Esophagus muscularis mucosa (tissue), 4 donors: ENCODE measurements around the gene CAMTA1.

ENCODE experiments used
- EP300 ChIP-seq: sonication (generic); formaldehyde crosslinking; IDR thresholded peaks from one replicate; pipeline ENCODE4 v1.6.1; 2017; ENCODE audit warnings: antibody characterized with exemption
- POLR2A ChIP-seq: fragments of 450-650 bp; IDR thresholded peaks from one replicate; pipeline ENCODE4 v1.6.1; 2017; ENCODE audit warnings: antibody characterized with exemption, moderate library complexity, mild to moderate bottlenecking, low read depth
- POLR2AphosphoS5 ChIP-seq, 2 donors: sonication (generic); formaldehyde crosslinking; IDR thresholded peaks; one replicate each; pipeline ENCODE4 v1.6.1; 2017; ENCODE audit warnings: antibody characterized with exemption in 2 of 2
- TF ChIP-seq, protein P1 (sequence below), 3 experiments: fragments of 200-600 bp in 2 of 3; fragments of 450-650 bp in 1 of 3; sonication (generic) in 2 of 3; IDR thresholded peaks; one replicate each; pipeline ENCODE4 v1.5.1; 2017 to 2019; ENCODE audit warnings: antibody characterized with exemption in 3 of 3, mild to moderate bottlenecking in 2 of 3, moderate library complexity in 1 of 3

DNA sequence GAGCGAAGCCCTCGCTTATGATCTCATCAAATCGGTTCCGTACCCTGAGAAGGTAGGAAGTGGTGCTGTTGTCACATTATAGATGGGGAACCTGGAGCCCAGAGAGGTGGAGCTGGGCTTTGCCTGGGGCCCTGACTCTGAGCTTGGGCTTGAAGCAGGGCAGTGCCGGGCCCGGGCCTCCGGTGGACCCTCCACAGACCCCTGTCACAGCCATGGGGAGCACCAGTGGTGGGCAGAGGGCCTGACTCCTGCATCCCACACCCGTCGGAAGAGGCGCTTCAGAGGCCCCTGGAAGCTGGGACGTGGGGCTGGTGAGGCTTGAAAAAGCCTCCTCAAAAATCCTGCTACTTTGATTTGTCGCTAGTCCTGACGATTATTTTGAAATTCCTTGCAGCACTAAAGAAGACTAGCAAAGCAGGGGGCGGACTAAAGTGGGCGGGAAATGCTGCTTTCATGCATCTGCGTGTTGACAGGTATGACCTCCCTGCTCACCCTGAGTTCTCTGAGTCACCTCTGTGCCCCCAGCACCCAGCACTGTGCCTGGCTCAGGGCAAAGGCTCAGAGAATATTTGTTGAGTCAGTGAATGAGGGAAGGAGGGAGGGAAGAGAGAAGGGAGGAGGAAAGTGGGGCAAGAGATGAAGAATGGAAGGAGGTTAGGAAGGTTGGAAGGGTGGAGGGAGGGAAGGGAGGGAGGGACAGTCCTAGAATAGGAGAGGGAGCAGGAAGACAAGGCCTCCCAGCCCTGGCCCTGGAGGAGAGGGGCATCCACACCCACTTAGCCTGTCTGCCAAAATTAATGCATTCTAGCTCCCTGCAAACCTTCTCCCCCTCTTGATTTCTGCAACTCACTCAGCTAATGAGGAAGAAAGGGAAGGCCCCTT lies 723.0 kb downstream of the CAMTA1 start:
- TF ChIP-seq, protein P1, sequence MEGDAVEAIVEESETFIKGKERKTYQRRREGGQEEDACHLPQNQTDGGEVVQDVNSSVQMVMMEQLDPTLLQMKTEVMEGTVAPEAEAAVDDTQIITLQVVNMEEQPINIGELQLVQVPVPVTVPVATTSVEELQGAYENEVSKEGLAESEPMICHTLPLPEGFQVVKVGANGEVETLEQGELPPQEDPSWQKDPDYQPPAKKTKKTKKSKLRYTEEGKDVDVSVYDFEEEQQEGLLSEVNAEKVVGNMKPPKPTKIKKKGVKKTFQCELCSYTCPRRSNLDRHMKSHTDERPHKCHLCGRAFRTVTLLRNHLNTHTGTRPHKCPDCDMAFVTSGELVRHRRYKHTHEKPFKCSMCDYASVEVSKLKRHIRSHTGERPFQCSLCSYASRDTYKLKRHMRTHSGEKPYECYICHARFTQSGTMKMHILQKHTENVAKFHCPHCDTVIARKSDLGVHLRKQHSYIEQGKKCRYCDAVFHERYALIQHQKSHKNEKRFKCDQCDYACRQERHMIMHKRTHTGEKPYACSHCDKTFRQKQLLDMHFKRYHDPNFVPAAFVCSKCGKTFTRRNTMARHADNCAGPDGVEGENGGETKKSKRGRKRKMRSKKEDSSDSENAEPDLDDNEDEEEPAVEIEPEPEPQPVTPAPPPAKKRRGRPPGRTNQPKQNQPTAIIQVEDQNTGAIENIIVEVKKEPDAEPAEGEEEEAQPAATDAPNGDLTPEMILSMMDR (IDR thresholded peaks at IDR 0.05) = no peak
- no peak for TF ChIP-seq POLR2A
- TF ChIP-seq POLR2AphosphoS5 (IDR thresholded peaks at IDR 0.05) = no peak
- TF ChIP-seq EP300 = no peak
